Panc1 (cell line): ENCODE data around the gene MAGI3.

ENCODE experiments used
- POLR2AphosphoS5 ChIP-seq: IDR thresholded peaks from 2 replicates; pipeline ENCODE4 v1.6.1; 2012; ENCODE audit warnings: mild to moderate bottlenecking, low read depth, low read length, moderate library complexity
- TCF7L2 ChIP-seq: IDR thresholded peaks from 2 replicates; pipeline ENCODE4 v1.6.1; 2011; ENCODE audit warnings: mild to moderate bottlenecking, low read depth, low read length, inconsistent platforms
- TF ChIP-seq, protein P1 (sequence below), 2 experiments: IDR thresholded peaks; 2 replicates each; pipeline ENCODE4 v1.6.1; 2011 to 2012; ENCODE audit warnings: low read depth in 2 of 2, control low read depth in 1 of 2, low read length in 1 of 2, mild to moderate bottlenecking in 1 of 2, moderate library complexity in 1 of 2; ENCODE audit not compliant: insufficient read depth in 1 of 2
- TF ChIP-seq, protein P2 (sequence below): fragments of 450-650 bp; IDR thresholded peaks from 2 replicates; pipeline ENCODE4 v1.5.1; 2017; ENCODE audit warnings: mild to moderate bottlenecking

DNA sequence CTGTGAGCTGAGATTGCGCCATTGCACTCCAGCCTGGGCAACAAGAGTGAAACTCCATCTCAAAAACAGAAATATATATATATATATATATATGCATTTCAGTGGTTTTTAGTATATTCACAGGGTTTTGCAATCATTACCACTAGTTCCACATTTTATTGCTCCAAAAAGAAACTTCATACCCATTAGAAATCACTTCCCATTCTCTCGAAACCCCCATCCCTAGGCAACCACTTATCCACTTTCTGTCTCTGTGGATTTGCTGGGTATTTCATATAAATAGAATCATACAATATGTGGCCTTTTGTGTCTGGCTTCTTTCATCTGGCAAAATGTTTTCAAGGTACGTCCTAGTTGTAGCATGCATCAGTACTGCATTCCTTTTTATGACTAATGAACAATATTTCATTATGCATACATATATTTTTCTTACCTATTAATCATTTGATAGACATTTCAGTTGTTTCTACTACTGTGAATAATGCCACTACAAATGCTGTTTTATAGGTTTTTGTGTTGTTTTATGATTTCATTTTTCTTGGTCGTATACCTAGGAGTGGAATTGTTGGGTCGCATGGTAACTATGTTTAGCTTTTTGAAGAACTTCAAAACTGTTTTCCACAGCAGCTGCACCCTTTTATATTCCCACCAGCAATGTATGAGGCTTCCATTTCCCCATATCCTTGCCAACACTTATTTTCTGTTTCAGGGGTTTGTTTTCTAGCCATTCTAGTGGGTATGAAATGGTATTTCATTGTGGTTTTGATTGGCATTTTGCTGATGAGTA lies 273.0 kb downstream of the MAGI3 start:
- TF ChIP-seq, protein P1, sequence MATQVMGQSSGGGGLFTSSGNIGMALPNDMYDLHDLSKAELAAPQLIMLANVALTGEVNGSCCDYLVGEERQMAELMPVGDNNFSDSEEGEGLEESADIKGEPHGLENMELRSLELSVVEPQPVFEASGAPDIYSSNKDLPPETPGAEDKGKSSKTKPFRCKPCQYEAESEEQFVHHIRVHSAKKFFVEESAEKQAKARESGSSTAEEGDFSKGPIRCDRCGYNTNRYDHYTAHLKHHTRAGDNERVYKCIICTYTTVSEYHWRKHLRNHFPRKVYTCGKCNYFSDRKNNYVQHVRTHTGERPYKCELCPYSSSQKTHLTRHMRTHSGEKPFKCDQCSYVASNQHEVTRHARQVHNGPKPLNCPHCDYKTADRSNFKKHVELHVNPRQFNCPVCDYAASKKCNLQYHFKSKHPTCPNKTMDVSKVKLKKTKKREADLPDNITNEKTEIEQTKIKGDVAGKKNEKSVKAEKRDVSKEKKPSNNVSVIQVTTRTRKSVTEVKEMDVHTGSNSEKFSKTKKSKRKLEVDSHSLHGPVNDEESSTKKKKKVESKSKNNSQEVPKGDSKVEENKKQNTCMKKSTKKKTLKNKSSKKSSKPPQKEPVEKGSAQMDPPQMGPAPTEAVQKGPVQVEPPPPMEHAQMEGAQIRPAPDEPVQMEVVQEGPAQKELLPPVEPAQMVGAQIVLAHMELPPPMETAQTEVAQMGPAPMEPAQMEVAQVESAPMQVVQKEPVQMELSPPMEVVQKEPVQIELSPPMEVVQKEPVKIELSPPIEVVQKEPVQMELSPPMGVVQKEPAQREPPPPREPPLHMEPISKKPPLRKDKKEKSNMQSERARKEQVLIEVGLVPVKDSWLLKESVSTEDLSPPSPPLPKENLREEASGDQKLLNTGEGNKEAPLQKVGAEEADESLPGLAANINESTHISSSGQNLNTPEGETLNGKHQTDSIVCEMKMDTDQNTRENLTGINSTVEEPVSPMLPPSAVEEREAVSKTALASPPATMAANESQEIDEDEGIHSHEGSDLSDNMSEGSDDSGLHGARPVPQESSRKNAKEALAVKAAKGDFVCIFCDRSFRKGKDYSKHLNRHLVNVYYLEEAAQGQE (IDR thresholded peaks at IDR 0.05; ENCODE audit: insufficient read depth in 1 of 2, low read depth in 2 of 2, low read length in 1 of 2), result no peak
- TF ChIP-seq, protein P2, sequence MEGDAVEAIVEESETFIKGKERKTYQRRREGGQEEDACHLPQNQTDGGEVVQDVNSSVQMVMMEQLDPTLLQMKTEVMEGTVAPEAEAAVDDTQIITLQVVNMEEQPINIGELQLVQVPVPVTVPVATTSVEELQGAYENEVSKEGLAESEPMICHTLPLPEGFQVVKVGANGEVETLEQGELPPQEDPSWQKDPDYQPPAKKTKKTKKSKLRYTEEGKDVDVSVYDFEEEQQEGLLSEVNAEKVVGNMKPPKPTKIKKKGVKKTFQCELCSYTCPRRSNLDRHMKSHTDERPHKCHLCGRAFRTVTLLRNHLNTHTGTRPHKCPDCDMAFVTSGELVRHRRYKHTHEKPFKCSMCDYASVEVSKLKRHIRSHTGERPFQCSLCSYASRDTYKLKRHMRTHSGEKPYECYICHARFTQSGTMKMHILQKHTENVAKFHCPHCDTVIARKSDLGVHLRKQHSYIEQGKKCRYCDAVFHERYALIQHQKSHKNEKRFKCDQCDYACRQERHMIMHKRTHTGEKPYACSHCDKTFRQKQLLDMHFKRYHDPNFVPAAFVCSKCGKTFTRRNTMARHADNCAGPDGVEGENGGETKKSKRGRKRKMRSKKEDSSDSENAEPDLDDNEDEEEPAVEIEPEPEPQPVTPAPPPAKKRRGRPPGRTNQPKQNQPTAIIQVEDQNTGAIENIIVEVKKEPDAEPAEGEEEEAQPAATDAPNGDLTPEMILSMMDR, result no peak
- TF ChIP-seq POLR2AphosphoS5 (no peak), TCF7L2 (no peak)
